Stimulated activated CD8-positive, alpha-beta memory T cell treated with anti-CD3 and anti-CD28 coated beads, Interleukin-7, amount 100 ng/mL, for 1 hour (primary cell): ENCODE data around the gene SLC35G6.

ENCODE experiments used
- DNase-seq, 2 donors: peaks; one replicate each; pipeline ENCODE4 v3.0.0-alpha.2; 2020; ENCODE audit warnings: low read depth in 2 of 2

Gene SLC35G6

GRCh38 chr17:7502171-7502847 lies 21.1 kb downstream of the SLC35G6 start:
- DNase-seq, result no peak

- DNase-seq, result no peak
Measured at GRCh38 chr17:7502987-7503386, 21.7 kb downstream of the SLC35G6 start.

DNA sequence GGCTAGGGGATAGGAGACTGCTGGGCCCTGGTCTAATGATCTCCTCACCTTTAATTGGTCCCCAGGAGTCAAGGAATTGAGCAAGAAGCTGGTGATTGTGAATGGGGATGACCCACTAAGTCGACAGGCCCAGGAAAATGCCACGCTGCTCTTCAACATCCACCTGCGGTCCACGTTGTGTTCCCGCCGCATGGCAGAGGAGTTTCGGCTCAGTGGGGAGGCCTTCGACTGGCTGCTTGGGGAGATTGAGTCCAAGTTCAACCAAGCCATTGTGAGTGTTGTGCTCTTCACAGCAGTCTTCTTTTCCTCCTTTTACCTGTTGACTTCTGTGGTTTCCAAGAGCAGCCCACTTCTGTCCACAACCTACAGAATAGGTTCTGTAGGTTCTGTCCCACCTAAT lies 22.3 kb downstream of the SLC35G6 start:
- DNase-seq, result no peak

DNA sequence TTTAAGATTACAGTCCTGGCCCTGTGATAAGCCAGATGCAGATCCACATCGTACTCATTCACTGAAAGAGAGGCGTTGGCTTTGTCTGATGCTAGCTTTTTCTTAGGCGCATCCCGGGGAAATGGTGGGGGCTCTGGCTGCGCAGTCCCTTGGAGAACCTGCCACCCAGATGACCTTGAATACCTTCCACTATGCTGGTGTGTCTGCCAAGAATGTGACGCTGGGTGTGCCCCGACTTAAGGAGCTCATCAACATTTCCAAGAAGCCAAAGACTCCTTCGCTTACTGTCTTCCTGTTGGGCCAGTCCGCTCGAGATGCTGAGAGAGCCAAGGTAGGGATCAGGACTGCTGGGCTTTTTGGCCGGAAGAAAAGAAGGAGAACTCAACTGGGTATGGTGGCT lies 26.9 kb downstream of the SLC35G6 start:
- DNase-seq, result no peak

DNA sequence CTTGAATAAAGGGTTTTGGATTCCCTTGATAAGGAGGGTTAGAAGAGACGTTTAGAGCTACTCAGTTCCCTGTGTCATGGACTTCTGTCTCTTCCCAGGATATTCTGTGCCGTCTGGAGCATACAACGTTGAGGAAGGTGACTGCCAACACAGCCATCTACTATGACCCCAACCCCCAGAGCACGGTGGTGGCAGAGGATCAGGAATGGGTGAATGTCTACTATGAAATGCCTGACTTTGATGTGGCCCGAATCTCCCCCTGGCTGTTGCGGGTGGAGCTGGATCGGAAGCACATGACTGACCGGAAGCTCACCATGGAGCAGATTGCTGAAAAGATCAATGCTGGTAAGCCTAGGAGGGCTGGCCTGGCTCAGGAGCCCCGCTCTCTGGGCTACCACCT lies 27.6 kb downstream of the SLC35G6 start:
- DNase-seq, result no peak

GRCh38 chr17:7509937-7510336 lies 28.7 kb downstream of the SLC35G6 start:
- DNase-seq, result no peak

- DNase-seq, result no peak
Measured at GRCh38 chr17:7511108-7511507, 29.9 kb downstream of the SLC35G6 start.

DNA sequence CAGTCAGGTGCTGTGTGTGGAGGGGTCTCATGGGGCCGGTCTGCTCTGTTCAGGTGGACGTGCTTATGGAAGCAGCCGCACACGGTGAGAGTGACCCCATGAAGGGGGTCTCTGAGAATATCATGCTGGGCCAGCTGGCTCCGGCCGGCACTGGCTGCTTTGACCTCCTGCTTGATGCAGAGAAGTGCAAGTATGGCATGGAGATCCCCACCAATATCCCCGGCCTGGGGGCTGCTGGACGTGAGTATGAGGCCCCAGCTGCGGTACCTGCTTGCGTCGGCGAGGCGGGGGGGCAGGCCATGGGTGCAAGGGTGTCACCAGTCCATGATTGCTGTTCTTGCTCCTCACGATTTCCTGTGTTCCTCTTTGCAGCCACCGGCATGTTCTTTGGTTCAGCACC lies 30.9 kb downstream of the SLC35G6 start:
- DNase-seq, result no peak

DNA sequence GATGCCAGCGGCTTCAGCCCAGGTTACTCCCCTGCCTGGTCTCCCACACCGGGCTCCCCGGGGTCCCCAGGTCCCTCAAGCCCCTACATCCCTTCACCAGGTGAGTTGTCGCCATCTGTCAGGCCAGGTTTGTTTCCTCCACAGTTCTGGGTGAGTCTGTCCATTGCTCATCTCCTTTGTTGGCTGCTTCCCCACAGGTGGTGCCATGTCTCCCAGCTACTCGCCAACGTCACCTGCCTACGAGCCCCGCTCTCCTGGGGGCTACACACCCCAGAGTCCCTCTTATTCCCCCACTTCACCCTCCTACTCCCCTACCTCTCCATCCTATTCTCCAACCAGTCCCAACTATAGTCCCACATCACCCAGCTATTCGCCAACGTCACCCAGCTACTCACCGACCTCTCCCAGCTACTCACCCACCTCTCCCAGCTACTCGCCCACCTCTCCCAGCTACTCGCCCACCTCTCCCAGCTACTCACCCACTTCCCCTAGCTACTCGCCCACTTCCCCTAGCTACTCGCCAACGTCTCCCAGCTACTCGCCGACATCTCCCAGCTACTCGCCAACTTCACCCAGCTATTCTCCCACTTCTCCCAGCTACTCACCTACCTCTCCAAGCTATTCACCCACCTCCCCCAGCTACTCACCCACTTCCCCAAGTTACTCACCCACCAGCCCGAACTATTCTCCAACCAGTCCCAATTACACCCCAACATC lies 31.7 kb downstream of the SLC35G6 start:
- DNase-seq, result no peak

- DNase-seq, result no peak
Measured at GRCh38 chr17:7513850-7514419, 32.7 kb downstream of the SLC35G6 start.

GRCh38 chr17:7515911-7516610 lies 34.8 kb downstream of the SLC35G6 start:
- no peak for DNase-seq

GRCh38 chr17:7523033-7523432 lies 41.8 kb downstream of the SLC35G6 start:
- DNase-seq, result peak in 1 of 2 donors; percentile 31

- no peak for DNase-seq
Measured at GRCh38 chr17:7528842-7529241, 47.6 kb downstream of the SLC35G6 start.

- DNase-seq, result no peak
Measured at GRCh38 chr17:7530023-7530900, 49.0 kb downstream of the SLC35G6 start.
